NCI-H2171 treated with DMSO at 0.1 percent for 48 hours (cell line): ENCODE data around the gene SMC3.
A peak's percentile ranks its signal among the peaks of the same experiment; 100 is the strongest.
"Not testable (repeated sequence)": the region's sequence is repeated elsewhere in the genome, so short reads cannot be mapped to it uniquely, and the experiment has no call there.

Experiments
- DNase-seq: peaks from one replicate; lab custom pipeline; 2025; lab: John Stamatoyannopoulos, UW

Gene SMC3

DNA sequence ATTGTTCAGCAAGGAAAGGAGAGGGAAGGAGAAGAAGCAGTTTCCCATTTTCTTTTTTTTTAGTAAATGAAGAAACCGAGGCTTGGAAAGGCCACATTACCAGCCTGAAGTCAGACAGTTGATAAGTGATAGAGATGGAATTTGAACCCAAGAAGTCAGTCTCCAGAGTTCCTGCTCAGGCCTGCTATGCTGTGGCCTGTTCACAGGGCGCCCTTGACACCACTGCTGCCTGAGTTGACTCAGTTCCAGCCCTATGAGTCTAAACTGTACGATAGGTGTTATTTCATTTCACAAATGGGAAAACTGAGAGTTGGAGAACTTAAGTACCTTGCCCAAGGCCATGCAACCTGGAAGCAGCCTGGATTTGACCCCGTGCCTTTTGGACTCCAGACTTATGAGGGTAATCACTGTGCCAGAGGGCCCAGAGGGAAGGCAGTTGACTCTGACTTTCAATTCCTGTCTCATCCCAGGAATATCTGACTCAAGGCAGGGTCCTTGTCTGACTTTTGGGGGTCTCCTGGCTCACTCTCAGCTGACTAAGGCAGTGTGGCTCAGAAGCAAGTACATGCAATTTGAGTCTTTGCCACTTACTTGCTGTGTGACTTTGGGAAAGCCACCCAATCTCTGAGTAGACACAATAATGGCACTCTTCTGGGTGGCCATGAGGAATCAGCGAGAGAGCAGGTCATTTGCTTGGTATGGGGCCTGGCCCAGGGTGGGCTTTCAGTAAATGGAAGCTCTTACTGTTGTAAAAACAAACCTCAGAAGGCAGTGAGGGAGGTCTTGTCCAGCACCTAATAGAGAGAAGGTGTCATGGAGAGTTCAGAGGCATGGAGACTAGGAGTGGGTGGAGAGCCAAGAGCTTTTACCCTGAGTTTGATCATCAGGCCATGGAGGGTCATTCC lies 58.7 kb downstream of the SMC3 start:
- DNase-seq = no peak

DNA sequence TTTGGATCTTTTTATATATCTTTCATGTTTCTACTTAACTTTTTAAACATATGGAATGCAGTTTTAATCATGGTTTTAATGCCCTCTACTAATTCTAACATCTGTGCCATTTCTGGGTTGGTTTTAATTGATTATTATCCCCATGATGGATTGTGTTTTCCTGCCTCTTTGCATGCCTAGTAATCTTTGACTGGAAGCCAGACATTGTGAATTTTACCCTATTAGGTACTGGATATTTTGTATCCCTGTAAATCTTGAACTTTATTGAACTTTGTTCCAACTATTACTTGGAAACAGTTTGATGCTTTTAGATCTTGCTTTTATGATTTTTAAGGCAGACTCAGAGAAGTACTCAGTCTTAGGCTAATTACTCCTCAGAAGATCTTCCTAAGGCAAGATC lies 60.7 kb downstream of the SMC3 start:
- DNase-seq = no peak

DNA sequence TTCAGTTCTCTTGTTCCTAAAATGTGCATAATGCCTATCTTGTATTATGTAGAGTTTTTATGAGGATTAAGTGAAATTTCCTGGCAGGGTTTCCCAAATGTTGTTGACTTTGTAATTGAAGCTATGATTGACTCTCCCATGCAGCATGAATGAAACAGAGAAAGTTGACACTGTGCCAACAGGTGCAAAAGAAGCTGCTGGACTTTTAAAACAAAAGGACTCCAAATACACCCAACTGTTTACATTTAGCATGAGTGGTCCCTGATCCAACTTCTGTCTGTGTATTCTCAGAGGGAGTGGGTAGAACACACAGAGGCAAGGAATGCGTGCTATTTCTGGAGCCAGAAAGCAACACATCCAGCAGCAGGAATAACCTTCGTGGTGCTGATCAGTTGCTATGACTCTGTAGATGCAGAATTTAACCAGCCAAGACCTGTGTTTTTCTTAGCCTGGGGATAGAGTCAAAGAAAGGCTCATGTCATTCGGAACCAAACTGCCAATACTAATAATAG lies 62.2 kb downstream of the SMC3 start:
- peak; percentile 44 for DNase-seq

DNA sequence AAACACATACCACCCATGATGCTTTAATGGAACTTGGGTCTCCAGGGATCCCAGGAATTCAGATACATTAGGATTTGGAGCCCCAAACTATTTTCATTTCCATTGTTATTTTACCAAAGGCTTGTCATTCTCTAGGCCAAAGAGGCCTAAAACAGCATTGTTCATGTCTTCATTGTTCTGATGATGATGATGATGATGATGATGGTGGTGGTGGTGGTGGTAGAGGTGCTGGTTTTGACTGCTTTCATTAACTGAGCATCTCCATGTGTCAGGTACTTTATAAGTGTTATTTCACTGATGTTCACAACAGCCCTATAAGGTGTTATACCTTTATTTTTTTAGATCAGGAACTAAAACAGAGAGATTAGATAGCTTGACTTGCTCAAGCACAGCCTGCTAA lies 64.4 kb downstream of the SMC3 start:
- DNase-seq = no peak

DNA sequence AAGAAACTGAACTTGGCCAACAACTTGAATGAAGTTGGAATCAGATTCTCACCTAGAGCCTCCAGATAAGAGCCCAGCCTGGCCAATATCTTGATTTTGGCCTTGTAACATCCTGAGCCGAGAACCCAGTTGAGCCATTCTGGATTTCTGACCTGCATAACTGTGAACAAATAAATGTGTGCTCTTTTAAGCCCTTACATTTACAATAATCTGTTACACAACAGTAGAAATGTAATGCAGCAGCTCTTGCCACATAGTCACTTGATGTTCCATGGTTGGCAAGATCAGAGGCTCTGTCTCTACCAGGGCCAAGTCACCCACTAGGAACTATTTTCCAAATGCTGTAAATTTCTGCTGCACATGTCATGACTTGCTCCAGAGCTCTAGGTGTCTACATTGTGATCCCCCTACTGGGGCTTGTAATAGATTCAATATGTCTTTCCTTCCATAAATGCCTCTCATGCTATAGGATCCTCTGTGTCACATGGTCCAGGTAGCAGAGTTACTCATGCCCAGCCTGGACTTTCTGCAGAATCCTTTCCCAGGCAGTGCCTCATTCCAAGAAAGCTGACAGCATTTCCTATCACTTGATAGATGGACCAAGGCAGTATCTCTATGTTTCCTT lies 65.2 kb downstream of the SMC3 start:
- peak; percentile 10 for DNase-seq

DNA sequence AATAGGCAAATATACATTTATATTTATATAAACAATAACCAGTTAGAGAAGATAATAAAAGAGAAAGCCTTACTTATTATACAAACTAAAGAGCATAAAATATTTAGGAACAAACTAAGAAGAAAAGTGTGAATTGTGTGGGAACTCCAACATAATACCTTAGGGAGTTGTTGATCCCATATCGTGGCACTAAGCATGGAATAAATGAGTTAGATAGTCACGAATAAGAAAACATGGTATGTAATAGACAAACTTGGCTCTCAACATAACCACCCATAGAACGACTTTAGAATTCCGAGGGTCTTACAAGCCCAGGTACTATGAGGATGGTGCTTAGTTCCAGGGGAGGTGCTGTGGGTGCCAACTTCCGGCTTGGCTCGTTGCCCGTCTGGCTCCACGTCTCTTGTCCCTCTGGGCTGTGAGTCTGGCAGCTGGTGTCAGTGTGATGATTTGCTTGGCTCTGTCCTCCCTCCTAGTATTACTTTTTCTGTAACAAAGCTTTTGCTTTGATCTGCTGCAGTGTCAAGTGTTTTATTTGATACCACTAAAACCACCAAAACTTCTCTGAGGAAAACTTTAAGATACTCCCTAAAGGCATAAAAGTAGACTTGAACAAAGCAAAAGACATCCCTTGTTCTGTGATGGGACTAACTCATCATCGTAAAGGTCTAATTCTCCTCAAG lies 67.2 kb downstream of the SMC3 start:
- peak; percentile 72 for DNase-seq

DNA sequence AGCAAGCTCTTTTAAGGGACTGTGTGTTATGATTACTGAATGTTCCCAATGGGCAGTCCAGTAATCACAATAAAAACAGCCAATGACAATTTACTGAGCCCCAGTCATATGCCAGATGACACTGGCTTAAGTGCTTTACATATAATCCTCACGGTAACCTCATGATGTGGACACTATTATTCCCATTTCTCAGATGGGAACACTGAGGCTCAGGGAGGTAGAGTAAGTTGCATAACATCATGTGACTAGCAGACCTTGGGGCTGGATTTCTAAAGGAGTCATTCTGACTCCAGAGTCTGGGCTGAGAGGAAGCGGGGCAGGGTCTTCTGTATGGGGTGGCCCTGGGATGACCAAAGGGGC lies 69.1 kb downstream of the SMC3 start:
- DNase-seq = no peak

DNA sequence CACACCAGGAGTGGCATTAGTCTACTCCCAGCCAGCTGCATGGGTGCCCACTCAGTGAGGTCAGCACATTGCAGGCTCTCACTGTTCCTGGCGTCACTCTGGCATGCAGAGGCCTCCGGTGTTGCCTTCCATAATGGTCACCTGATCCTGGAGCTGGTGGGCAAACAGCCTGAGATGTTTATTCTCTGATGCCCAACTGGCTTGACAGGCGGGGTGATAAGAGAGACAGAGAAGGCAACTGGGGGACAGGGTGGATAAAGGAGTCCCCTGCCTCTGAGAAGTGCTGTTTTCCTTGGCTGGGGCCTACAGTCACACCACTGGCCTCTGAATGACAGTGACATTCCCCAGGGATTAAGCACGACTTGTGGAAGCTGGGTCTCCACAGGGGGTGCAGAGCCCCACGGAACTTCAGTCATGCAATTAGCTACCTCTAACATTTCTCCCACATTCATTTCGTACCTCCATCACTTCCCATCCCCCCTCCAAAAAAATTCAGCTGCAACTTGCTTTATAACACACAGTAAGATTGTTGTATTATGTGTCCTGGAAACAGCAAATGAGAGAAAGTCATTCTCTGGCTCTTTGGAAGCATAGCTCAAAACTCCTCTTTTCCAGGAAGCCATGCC lies 69.5 kb downstream of the SMC3 start:
- DNase-seq = no peak

DNA sequence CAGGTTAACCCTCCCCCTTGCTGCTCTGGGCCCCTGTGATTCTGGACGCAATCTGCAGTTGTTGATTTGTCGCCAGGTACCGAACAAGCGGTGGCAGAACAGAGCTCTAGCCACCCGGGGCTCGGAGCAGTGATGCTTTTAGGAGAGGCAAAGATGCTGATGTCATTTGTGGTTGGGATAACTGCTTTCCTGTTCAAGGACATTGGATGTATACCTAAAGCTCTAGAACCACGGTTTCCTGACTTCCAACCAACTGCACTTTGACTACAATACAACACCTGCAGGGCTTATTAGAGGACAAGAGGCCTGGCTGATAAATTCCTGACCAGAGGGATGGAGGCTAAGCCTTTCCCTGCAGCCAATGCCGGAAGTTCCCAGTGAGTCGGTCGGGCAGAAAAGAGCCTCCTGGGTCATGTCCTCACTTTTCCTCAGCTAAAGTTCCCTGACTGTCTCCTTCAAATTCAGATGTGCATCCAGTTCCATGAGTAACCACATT lies 70.1 kb downstream of the SMC3 start:
- DNase-seq = no peak

DNA sequence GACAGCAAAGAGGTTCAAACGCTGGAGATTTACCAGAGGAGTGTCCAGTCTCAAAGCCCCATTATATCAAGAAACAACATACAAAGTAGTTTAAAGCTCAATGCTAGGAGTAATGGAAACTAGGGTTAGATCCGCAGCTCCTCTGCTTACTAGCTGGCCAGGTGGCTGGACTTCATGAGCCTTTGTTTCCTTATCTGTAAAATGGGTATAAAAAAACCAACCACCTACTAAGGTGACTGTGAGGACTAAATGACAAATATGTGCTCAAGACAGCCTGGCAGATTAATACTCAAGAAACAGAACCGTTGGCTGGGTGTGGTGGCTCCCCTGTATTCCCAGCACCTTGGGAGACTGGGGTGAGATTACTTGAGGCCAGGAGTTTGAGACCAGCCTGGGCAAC lies 70.8 kb downstream of the SMC3 start:
- DNase-seq = no peak

DNA sequence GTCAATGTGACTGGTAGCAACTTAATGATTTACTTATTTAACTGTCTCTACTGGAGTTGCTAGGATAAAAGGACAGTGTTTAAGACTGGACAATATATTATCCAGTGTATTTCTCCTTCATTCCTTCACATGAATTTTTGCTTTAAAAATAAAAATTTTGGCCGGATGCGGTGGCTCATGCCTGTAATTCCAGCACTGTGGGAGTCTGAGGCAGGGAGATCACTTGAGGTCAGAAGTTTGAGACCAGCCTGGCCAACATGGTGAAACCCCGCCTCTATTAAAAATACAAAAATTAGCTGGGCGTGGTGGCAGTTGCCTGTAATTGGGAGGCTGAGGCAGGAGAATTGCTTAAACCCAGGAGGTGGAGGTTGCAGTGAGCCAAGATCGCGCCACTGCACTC lies 71.6 kb downstream of the SMC3 start:
- not testable (repeated sequence) for DNase-seq

DNA sequence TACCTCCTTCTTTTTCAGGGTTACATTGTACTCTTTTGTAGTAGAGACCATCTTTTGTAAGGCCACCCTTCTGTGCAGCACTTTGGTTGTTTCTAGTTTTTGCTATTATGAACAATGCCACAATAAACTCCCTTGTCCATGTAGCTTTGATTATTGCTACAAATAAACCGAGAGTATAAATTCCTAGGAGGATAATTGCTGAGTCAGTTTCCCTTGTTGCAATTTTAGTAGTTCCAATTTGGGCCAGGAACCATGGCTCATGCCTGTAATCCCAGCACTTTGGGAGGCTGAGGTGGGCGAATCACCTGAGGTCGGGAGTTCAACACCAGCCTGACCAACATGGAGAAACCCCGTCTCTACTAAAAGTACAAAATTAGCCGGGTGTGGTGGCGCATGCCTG lies 72.4 kb downstream of the SMC3 start:
- DNase-seq = not testable (repeated sequence)

DNA sequence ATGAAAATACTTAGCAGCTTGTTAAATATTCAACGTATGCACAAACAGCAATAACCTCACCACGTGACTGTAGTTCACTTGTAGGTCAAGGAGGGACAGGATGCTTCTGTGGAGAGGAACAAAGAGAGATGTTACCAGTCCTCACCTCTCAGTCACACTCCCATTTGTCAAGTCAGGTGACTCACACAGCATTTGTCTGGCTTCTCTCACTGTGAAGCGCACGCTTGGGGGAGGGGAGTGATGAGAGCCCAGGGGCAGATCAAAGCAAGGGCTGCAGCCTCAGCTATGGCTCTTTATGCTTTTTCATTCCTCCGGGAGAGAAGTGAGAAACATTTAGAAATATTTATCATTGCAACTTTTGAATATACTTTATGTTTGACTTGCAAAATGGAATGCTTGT lies 73.8 kb downstream of the SMC3 start:
- peak; percentile 21 for DNase-seq

DNA sequence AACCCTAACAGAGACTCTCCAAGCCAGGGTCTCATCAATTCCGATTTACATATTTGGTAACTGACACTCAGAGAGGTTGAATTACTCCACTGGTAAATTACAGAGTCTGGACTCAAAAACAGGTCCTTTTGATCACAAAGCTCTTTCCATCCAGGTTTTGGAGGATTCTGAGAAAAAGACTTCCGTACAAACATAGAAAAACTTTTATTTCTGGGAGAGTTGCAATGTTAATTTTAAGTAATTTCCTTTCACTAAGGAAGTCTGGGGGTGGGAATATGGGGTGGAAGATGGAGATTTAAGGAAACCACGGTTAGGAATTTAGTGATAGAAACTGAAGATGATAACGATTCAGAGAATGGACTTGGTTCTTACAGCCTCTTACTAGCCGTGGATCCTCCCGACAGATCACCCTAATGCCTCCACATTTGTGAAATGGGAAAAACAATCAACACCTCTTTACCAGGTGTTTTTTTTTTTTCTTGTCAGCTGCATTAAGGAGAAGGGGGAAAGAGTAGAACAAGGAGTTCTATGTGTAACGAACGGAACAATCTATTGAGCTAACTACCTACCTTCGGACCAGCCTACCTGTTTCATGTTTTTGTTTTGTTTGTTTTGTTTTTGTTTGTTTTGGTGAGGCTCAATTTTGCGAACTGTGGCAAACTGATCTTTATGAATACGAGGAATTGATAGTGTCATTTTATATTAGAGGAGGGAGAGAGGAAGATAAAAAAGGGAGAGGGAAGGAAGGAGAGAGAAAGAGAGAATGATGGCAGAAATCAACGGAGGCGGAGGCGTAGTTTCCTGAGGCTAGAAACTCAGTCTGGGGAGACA lies 74.9 kb downstream of the SMC3 start:
- DNase-seq = no peak

DNA sequence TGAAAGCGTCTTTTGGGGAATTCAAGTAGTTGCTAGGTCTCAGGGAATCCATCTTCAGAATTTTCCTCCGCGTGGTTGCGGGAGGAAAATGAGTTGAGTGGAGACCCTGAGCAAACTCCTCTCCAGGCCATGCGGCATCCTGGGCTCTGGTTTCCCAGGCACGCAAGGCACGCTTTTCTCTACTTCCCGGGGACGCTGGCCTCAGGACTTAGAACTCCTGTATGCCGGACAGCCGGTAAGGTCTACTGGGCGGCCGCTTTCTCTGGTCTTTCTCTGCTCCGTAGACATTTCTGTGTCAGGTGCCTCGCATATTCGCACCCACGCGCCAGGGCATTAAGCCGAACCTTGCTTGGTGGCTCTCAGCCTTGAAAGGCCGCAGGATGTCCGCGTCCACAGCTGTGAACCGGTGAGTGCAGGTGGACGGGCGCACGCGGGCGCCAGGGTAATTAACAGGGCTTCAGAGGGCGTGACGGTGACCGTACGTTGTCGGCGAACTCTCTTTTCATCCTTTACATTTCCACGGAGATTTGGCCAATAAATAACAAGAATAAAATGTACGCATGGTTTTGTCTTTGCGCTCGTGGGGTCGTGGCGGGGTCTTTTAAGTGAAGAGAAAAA lies 75.6 kb downstream of the SMC3 start:
- DNase-seq = no peak

DNA sequence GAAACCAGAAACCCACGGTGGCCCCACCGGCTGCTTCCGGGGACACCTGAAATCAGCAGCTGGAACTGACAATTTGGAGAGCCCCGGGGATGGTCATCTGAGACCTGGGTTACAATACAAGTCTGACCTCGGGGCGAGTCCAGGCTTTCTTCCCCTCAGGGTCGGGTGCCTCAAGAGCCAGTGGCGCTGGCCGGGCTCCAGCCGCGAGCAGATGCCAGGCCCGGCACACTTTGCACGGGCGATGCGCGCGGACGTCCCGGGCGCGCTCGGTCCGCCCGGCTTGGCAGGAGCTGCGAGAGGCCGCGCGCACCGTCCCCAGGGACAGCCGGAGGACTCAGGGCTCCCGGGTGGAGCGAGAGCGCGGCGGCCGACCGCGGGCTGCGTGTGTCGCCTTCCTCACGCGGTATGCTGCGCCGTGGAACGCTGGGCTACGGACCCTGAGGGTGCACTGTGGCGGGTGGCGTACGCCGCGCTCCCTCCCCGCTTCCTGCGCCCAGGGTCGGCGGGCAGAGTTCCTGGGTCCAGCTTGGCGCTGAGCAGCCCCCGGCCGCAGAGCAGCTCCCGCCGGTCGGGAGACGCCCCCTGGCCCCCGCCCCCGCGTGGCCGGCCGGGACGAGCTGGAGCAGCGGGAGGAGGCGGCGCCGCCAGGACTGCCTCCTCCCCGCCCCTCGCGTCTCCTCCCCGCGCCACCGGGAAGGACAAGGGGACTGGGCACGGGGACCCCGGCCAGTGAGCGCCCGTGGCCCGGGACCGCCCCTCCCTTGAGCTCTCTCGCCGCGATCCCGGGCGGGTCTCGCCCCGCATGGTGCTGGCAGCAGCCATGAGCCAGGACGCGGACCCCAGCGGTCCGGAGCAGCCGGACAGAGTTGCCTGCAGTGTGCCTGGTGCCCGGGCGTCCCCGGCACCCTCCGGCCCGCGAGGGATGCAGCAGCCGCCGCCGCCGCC lies 76.4 kb downstream of the SMC3 start, which contains the start of gene RBM20:
TSS of gene RBM20 (plus strand) at position 684 of the 945 bp plus-strand sequence. CDS start at position 803, 119 bp downstream.
- peak; percentile 2 for DNase-seq

DNA sequence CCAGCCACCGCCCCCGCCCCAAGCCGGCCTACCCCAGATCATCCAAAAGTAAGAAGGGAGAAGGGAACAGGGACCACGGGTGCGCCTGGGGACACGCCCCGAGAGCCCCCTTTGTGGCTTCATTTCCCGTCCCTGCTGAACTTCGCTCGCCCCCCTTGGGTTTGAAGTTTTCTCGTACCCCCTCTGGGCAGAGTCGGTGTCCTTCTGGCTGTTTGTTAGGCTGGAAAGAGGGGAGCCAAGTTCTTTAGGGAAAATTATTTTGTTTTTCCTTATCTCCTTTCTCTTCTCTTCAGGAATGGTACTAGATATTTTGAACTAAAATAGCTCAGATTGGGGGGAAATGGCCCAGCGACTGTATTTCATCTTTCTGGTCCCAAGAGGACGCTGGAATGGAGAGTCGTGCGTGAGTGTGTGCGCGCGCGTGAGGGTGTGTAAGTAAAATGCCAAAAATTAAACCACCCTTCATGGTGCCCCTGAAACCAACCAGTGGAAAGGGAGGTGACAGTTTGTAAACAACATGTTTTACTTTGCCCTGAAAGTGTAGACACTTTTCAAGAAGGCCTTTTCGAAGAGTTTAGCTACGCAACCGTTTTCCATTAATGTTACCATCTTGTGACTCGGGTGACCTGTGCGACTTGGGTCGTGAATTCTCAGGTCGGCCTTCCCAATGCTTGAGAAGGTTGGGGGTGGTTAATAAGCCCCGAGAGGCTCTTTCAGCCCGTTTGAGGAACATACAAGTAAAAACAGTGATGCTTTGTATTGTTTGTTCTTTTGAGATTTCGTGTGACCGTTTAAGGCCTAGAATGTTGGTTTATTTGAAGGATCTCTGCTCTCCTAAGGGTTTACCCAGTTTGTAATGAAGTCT lies 77.3 kb downstream of the SMC3 start:
- no peak for DNase-seq

DNA sequence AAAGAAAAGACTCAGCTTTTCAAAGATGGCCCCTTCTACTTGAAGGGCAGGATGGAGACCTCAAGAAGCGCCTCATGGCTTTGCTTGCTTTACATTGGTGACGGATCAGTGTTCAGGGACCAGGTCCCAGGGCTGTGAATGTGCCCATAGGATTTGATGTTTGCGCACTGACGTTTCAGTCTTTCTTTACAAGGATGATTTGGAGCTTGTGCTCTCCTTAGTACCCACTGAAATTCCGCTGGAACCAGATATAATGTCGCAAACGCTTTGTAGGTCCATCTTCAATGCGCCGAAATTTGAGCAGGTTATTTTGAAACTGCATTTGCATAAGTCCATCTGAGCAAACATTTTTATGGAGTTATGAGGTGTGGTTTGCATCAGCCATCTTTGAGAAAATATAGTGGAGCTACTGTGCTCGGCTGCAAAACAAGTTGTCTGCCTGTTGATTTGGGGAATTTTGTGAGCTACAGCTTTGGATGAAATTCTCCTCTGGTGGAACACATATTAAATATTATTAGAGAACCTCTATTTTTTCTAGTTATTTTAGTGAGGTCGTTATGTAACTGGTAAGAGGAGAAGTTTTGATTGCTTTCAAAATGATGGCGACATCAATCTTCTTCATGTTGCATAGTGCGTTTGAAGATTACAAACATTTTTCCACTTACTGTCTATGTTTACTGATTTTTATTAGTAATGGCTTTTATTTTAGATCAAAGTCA lies 79.1 kb downstream of the SMC3 start:
- no peak for DNase-seq
